ENCODE results near the gene ALPG. TPM values are rescaled to one million over a fixed set of nuclear protein-coding genes. Genes with fewer than 3 reads are reported as not detected.
"Not testable (repeated sequence)": the region's sequence is repeated elsewhere in the genome, so short reads cannot be mapped to it uniquely, and the experiment has no call there.

ALPG gene
- total RNA-seq, 1 experiment from 2014 or later: not detected

DNA sequence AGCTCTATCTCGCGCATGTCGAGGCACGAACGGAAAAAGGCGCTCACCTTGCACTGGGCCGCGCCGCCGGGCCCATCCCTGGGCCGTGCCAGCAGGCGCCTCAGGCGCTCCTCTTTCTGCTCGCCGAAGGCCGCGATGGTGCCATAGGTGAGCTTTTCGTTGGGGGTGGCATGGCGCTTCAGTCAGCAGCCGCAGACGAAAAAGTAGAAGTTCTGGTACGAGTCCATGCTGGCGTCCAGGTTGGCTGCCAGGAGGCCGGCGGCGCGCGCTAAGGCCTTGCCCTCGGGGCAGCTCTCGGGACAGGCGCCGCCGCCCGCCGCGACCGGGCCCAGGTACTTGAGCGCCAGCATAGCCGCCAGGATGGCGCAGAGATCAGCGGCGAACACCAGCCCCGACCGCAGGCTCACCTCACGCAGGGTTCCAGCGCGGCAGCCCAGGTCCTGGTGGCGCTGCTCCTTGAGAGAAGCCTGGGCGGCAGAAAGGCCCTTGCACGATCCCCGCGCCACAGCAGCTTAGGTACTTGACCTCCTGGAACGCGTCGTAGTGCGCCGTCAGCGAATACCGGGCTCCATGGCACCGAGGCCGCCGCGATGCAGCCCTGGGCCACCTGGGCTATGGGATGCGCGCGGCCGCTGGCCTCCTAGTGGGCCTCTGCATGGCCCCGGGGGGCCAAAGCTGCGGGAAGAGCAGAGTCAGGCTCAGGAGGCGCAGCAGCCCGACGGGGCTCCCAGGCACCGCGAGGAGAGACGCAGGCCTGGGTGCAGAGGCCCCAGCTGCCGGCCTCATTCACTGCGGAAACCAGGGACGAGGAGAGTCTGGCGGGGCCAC lies 12.8 kb downstream of the ALPG start:
- no peak for DNase-seq (ENCODE audit: low read depth)

DNA sequence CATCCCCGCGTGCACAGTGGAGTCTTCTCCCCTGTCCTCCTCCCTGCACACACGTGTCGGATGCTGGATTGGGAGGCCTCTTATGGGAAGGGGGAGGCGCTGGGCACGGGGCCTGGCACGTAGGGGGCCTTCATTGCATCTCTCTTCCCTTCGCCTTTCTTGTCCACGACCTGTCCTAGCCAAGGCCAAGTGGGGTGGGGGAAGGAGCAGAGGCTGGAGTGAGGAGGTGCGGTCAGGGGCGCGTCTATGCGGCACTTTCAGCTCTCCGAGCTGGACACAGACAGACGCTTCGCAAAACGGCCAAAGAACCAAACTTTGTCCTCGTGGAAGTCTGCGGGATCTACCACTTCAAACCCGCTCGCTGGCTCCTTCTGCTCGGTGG lies 13.4 kb downstream of the ALPG start:
- no peak for DNase-seq (ENCODE audit: low read depth)

DNA sequence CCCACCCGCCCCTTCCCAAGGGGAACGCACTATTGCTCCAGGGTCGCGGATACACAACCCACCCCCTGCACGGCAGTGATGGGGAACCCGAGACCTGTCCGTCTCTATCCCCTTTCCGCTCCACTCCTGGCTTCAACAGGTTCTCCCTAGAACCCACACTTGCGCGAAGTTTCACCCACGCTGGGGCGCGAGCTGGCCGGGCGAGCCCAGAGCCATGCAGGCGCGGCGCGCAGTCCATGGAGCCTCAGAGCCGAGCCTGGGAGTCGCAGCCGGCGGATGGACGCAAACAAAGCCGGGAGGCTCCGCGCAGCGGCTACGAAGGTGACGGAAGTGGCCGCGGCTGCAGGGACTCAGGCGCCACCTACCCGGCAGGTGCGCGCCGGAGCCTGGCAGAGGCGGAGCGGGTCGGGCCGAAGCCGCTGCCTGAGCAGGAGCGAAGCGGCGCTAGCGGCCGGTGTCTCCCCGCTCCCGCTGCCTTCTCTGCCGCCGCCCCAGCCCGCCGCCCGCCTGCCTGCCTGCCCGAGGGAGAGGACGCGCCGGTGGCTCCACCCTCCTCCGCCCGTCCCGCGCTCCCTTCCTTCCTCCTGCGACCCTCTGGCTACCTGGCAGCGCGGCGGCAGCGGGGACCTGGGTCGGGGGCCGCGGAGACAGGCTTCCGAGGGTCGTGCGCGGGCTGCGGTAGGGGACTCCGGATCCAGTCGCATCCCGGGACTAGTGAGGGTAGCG lies 14.0 kb downstream of the ALPG start:
- DNase-seq (ENCODE audit: low read depth): no peak

DNA sequence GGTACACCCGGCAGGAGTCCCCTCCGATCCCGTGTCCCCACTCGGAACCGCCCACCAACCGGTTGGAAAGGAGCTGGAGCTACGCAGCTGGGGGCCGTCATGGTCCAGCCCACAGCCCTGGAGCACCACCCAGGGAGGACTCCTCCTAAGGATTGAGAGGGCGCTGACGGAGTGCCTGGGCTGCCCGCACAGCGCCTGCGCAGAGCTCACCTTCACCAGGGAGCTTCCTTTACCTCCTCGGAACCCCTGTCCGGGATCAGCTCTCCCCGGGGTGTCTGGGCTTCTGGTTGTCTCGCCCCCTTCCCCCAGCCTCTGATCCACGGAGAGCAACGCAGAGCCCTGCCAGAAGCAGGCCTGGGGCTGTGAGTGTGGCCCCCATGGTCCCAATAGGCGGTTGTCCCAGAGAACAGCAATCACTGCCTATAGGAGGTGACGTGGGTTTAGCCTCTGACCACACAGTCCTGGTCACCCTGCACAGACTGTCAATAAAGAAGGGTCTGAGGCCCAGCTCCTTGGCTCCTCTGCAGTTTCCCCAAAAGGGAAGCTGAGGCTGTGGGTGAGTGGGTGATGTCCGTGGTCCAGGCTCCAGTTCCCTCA lies 14.6 kb downstream of the ALPG start:
- no peak for DNase-seq (ENCODE audit: low read depth)

DNA sequence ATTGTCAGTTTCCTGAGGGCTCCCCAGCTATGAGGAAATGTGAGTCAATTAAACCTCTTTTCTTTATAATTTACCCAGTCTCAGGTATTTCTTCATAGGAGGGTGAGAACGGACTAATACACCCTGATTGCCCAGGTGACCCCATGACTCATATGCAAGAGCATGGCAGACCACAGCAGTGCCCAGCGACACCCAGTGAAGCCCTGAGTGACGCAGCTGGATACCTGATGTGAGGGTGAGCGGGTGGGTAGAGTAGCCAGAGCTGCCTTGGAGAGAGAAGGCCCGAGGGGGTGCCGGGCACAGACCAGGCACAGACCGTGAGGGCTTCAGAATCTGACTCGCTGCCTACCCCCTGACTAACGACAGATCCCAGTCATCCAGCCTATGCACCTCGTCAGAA lies 15.4 kb downstream of the ALPG start:
- no peak for DNase-seq (ENCODE audit: low read depth)

DNA sequence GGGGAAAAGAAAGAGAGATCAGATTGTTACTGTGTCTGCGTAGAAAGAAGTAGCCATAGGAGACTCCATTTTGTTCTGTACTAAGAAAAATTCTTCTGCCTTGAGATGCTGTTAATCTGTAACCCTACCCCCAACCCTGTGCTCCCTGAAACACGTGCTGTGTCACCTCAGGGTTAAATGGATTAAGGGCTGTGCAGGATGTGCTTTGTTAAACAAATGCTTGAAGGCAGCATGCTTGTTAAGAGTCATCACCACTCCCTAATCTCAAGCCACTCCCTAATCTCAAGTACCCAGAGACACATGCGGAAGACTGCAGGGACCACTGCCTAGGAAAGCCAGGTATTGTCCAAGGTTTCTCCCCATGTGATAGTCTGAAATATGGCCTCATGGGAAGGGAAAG lies 16.4 kb downstream of the ALPG start:
- DNase-seq (ENCODE audit: low read depth): not testable (repeated sequence)

DNA sequence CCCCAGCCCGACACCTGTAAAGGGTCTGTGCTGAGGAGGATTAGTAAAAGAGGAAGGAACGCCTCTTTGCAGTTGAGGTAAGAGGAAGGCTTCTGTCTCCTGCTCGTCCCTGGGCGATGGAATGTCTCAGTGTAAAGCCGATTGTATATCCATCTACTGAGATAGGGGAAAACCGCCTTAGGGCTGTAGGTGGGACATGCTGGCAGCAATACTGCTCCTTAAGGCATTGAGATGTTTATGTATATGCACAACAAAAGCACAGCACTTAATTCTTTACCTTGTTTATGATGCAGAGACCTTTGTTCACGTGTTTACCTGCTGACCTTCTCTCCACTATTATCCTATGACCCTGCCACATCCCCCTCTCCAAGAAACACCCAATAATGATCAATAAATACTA lies 16.8 kb downstream of the ALPG start:
- not testable (repeated sequence) for DNase-seq (ENCODE audit: low read depth)

DNA sequence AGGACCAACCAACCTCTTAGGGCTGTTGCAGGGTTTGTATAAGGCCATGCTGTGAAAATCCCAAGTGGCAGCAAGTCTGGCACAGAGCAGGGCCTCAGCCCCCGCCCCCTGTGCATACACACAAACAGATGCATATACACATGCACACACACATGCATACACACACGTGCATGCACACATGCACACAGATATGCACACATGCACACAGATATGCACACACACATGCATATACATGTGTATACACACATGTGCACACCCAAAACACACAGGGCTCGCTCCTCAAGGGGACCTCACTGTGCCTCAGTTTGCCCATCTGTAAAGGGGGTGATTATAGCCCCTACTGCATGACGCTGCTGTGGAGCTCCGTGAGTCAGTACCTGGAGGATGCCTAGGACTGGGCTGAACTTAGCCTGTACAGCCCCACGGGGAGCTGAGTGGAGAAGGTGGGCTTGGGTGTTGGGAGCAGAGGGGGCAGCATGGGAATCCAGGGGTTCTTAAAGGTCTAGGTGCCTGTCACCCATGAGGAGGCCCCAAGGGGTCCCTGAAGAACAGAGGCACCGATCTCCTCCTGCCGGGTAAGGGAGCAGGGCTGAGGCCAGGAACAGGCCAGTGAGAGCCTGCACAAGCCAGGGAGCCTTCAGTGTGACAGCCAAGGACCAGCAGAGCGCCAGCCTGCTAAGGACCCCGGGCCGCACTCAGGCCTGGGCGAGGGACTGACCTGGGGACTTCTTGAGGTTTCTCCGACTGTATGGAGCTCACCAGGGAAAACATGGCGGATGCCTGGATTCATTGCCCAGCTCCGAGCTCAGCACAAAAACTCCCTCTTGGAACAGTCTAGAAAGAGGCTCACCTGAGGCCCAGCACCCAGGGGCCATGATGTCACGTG lies 25.3 kb downstream of the ALPG start:
- no peak for DNase-seq (ENCODE audit: low read depth)

DNA sequence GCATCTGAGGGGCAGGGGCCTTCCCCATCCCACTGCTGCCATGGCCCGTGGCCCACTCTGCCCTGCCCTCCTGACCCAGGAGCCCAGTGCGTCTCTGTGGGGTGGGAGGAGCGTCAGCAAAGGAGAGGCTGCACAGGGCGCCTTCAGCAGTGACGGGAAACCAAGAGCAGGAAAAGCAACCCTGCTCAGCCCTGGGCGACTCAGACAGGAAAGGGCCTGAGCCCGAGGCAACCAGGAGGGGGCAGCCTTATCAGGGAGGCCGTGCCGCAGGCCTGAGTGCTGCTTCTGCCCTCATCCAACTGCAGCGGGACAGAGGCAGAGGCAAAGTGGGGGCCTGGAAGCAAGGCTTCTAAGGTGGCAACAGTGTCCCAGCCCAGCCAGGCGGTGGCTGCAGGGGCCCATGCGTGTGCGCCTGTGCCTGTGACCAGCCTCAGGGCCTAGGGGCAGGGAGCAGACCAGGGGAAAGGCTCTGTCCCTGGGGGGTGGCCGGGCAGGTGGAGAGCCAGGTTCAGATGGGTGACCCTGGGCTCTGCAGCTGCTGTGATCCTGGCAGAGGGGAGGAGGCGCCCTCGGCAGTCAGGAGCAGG lies 26.0 kb downstream of the ALPG start:
- DNase-seq (ENCODE audit: low read depth): no peak

DNA sequence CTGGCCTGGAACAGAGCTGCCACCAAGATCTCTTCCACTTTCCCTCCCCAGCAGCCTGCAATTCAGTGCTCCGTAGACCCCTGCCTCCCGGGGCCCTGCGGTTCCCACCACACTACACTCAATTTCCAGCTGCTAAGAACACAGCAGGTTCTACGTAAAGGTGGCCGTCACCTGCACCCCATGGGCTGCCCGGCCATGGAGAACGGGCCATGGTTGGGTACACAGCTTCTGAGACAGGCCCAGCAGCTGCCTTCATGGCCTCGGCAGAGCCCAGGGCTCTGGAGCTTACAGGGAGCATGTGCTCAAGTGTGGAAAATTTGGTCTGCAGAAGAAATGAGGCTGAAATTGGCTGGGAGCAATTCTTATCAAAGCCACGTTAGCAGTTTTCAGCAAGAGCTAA lies 27.0 kb downstream of the ALPG start:
- DNase-seq (ENCODE audit: low read depth): not testable (repeated sequence)

DNA sequence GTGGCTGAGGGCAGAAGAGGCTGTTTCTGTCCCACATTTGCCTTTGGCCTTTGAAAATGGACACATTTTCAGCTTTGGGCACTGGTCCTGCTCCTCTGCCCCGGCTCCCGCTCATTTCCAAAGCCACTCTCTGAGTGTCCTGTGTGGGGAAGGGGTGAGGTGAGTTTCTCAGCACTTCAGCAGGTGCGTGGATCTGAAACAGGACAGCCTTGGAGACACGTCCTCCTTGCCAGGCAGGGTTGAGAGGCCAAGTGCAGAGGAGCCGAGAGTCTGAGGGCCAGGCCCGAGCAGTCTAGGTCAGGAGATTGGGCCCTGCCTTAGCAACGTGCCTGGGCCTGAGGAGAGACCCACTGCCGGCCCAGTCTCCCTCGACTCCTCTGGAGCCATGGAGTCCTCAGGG lies 27.4 kb downstream of the ALPG start:
- no peak for DNase-seq (ENCODE audit: low read depth)

DNA sequence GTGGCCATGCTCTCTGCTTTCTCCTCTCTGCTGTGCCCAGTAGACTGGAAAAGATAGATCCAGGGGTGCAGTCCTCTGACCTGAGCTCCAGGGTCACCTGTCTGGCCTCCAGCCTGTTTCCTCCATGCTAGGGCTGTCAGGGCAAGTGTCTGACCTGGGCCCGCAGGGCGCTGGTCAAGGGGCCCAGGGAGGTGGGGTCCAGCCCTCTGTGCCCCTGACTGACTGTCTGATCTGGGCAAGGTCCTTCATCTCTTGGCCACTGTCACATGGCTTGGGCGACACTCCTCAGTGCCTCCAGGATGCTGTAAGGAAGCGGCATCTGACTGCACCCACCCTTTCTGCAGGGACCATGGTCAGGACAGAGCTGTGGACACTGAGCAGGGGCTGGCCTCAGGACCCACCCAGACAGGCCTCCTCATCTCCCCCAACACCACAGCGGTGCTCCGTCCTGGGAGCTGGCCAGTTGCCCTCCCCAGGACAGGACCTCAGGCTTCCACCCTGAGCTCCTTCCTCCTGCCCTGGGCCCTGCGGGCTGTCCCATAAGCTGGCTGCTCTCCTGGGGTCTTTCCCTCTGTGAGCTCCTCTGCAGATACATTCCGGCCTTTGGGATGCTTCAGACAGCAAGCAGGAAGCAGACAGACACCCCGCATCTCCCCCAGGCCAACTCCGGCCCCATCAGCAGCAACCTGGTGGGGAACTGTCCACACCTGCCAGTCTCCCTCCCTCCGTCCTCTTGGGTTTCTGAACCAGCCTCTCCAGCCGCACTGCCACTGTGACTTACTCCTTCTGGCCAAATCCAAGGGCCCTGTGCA lies 28.1 kb downstream of the ALPG start:
- no peak for DNase-seq (ENCODE audit: low read depth)

DNA sequence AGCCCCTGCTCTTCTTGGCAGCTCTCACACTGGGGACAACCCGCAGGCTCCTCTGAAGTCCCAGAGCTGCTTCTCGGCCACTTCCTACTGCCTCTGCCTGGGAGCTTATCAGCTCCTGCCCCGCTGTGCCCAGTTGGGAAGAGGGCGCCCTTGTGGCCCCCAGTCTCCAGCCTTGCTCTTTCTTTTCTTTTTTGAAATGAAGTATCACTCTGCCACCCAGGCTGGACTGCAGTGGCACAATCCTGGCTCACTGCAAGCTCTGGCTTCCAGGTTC lies 28.7 kb downstream of the ALPG start:
- no peak for DNase-seq (ENCODE audit: low read depth)

DNA sequence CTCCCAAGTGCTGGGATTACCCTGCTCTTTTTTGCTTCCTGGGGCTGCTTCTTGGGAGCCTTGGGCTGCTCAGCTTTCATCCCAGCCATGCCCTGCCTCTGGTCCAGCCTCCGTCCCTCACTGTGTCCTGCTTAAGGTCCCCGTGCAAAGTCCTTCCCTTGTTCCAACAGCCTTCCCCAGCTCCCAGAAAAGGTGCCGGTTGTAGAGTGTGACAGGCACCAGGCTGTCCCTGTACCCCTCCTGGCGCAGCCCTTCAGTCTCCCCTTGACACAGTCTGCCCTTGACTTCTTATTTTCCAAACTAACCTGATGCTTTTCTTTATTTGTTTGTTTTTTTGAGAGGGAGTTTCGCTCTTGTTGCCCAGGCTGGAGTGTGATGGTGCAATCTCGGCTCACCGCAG lies 29.2 kb downstream of the ALPG start:
- no peak for DNase-seq (ENCODE audit: low read depth)

DNA sequence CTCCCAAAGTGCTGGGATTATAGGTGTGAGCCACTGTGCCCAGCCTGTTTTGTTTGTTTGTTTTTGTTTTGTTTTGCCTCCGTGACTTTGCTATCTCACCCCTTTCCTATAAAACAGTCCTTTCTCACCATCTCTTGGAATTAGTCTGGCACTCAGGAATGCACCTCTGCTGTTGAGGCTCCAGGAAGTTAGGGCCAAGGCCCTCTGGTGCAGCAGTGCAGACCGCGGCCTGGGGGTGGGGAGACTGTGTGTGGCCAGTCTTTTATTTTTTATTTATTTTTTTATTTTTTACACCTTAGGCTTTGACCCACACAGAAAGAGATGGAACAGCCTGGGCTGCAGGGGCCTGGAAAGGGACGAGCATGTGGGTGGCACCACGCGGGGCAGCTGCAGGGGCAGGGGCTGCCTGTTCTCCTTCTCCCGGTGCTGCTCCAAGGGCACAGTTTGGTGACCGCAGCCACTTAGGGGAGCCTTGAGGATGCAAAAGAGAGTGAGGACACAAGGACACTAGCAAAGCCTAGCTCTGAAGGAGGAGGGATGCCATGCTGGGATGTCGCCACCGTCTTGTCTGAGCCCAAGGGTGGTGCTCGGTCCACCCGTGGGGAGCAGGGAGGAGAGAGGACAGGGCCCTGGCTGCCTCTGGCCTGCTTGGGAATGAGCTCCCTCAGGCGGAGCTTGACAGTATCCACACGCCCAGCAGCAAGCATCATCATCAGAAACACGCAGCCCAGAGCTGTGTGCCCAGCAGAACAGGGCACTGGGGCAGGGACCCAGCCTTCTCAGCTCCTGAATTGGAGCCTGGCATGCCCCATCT lies 29.9 kb downstream of the ALPG start:
- DNase-seq (ENCODE audit: low read depth): no peak

DNA sequence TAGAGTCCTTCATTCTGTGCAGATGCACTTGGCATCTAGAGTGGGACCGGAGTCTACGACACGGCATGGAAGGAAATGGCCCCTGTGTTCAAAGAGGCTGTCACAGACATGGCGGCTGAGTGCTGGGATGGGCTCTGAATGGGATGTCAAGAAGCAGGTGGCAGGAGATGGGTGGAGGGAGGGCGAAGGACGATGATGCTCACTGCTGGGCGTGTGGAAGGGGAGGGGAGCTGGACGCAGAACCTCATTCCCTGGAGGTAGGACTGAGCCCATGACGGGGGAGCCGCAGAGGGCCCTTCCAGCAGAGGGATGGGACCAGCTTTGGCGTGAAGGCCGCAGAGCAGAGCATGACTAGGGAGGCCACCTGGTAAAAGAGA lies 30.5 kb downstream of the ALPG start:
- no peak for DNase-seq (ENCODE audit: low read depth)

DNA sequence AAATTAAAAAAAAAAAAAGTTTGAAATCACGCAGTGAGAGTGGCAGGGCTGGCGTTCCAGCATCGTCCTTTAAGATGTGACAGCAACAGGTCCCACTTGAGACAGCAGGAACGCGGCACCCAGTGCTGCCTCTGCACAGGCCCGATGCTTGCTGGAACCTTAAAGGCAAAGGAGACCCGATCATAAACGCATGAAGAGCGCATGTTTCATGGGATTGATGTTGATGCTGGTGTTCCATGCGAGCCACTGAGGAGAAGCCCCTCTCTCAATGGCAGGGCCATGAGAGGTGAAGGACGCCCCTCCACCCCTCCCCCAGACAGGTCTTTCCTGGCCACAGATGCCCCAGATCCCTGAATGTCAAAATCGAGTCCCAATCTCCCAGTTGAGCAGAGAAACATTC lies 31.4 kb downstream of the ALPG start:
- DNase-seq (ENCODE audit: low read depth): no peak

DNA sequence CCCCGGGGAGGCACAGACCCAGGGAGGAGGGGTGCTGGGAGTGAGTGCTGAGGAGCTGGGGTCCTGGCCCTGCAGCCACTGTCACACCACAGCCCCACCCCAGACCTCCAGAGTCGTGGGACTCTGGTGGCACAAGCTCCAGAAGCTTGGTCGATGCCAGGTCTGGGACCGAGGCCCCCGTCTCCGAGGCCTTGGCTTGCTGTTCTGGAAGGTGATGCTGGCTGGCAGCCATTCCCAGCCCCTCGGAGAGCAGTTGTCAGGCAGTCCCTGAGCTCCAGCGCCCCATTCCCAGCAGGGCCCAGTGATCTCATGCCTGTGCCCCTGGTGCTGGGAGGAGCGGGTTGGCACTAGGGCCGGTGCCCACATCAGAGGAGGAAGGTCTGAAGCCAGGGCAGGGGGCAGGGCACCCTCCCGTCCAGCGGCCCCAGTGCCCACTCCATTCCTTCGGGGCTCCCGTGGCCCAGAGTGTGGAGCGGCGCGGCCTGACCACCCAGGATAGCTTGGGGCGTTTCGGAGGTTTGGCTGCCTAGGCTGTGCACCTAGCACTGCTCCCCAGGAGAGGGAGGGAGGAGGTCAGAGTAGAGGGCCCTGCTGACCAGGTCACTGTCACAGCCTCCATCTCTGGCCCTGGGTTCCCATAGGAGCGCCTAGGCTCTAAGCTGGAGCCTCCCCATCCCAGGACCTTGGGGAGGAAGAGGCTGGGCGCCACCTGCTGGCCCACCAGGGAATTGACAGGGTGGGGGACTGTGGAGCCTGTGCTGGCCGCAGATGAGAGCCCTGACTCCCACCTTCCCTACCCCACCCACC lies 32.5 kb downstream of the ALPG start:
- DNase-seq (ENCODE audit: low read depth): no peak

DNA sequence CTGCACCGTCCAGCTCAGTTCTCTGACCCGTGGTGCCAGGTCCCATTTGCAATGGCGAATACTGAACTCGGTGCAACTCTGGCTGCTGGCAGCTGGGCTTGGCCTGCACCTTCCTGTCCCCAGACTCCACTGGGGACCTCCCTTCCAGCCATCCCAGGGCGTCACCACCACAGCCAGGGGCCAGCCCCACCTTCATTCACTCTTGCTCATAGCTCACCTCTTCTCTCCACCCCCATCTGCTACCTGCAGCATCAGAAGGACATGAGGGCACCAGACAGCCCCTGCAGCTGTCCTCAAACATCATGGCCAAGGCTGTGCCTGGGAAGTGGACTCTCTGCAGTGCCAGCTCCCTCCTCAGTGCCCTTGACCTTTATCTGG lies 33.1 kb downstream of the ALPG start:
- no peak for DNase-seq (ENCODE audit: low read depth)

Measured in LHCN-M2 (cell line).